ENCODE results near the gene PRF1.
A peak's percentile ranks its signal among the peaks of the same experiment; 100 is the strongest.

- TF ChIP-seq POLR2AphosphoS5 (IDR thresholded peaks at IDR 0.05) (peak in 1 of 3 donors; percentile 11), CTCF (IDR thresholded peaks at IDR 0.05) (no peak), POLR2A (IDR thresholded peaks at IDR 0.05) (no peak), EP300 (IDR thresholded peaks at IDR 0.05) (no peak)
These were observed 24.1 kb downstream of the PRF1 start for GRCh38 chr10:70578371-70578947.
